Cardiac fibroblast (primary cell): ENCODE data around the gene SLC16A3.
A peak's percentile ranks its signal among the peaks of the same experiment; 100 is the strongest.

Experiments
- DNase-seq, 2 donors: peaks; one replicate each; pipeline versions ENCODE4 v3.0.0 to v3.0.0-alpha.2; 2010; ENCODE audit warnings: low read depth in 2 of 2
- H3K4me3 ChIP-seq, 2 donors: replicated peaks in 1 of 2; 1 replicate in 1 of 2; 2 replicates in 1 of 2; pipeline ENCODE4 v1.5.1; 2011; ENCODE audit warnings: low read depth in 2 of 2, low read length in 2 of 2, mild to moderate bottlenecking in 2 of 2, moderate library complexity in 1 of 2
- CTCF ChIP-seq: IDR thresholded peaks from one replicate; pipeline ENCODE4 v1.5.1; 2011; ENCODE audit warnings: low read depth, mild to moderate bottlenecking, low read length, inconsistent platforms

SLC16A3 gene

GRCh38 chr17:82278308-82278707 is 49.5 kb downstream of the SLC16A3 start:
- no peak overlapping the region for H3K4me3 ChIP-seq
- TF ChIP-seq CTCF = no peak
- DNase-seq = no peak

- no peak for DNase-seq
- no peak for TF ChIP-seq CTCF
- no peak overlapping the region for H3K4me3 ChIP-seq
Observed at GRCh38 chr17:82278786-82279391, 50.0 kb downstream of the SLC16A3 start.

- no peak for TF ChIP-seq CTCF
- no peak for DNase-seq
- no peak overlapping the region for H3K4me3 ChIP-seq
Observed at GRCh38 chr17:82280537-82280936, 51.7 kb downstream of the SLC16A3 start.

GRCh38 chr17:82281076-82281475 is 52.2 kb downstream of the SLC16A3 start:
- DNase-seq = no peak
- TF ChIP-seq CTCF = no peak
- H3K4me3 ChIP-seq = no peak overlapping the region

- no peak overlapping the region for H3K4me3 ChIP-seq
- no peak for TF ChIP-seq CTCF
- DNase-seq = peak; percentile 33 to 65
Observed at GRCh38 chr17:82281502-82282238, 52.8 kb downstream of the SLC16A3 start.

GRCh38 chr17:82282239-82283207 is 53.7 kb downstream of the SLC16A3 start:
- no peak for DNase-seq
- no peak for TF ChIP-seq CTCF
- H3K4me3 ChIP-seq = no peak overlapping the region
